Fibroblast of mammary gland (primary cell): ENCODE data around the gene ZNF282.

Experiments used
- DNase-seq: peaks from one replicate; pipeline ENCODE4 v3.0.0-alpha.2; 2010; ENCODE audit warnings: low read depth
- H3K4me3 ChIP-seq: 2 replicates; pipeline ENCODE4 v1.5.1; 2011; ENCODE audit warnings: low read depth, mild to moderate bottlenecking, low read length, moderate library complexity; ENCODE audit not compliant: control insufficient read depth
- TF ChIP-seq, protein P1 (sequence below): conservative IDR thresholded peaks from 2 replicates; pipeline ENCODE4 v1.5.1; 2011; ENCODE audit warnings: low read depth, low read length, inconsistent platforms; ENCODE audit not compliant: control insufficient read depth, insufficient read depth

ZNF282 gene

DNA sequence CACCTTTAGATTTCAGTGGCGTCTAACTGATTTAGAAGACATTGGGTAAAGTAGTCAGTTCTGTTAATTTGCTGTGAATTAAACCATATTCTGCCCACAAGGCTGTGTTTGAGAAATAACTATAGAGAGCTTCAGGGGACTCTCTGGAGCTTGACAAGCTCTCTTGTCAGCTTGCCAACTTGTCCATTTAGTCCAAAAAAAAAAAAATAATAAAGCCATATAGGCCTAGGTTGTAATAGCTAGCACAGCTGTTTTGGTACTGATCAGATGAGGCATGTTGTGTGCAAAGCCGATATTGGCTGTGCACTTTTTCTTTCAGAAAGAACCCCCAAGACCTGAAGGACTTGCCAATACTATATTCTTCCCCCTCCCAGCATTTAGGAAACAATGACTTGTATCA is 20.2 kb upstream of the ZNF282 start:
- DNase-seq = no peak
- H3K4me3 ChIP-seq = no peak overlapping the region
- TF ChIP-seq, protein P1, sequence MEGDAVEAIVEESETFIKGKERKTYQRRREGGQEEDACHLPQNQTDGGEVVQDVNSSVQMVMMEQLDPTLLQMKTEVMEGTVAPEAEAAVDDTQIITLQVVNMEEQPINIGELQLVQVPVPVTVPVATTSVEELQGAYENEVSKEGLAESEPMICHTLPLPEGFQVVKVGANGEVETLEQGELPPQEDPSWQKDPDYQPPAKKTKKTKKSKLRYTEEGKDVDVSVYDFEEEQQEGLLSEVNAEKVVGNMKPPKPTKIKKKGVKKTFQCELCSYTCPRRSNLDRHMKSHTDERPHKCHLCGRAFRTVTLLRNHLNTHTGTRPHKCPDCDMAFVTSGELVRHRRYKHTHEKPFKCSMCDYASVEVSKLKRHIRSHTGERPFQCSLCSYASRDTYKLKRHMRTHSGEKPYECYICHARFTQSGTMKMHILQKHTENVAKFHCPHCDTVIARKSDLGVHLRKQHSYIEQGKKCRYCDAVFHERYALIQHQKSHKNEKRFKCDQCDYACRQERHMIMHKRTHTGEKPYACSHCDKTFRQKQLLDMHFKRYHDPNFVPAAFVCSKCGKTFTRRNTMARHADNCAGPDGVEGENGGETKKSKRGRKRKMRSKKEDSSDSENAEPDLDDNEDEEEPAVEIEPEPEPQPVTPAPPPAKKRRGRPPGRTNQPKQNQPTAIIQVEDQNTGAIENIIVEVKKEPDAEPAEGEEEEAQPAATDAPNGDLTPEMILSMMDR = no peak

DNA sequence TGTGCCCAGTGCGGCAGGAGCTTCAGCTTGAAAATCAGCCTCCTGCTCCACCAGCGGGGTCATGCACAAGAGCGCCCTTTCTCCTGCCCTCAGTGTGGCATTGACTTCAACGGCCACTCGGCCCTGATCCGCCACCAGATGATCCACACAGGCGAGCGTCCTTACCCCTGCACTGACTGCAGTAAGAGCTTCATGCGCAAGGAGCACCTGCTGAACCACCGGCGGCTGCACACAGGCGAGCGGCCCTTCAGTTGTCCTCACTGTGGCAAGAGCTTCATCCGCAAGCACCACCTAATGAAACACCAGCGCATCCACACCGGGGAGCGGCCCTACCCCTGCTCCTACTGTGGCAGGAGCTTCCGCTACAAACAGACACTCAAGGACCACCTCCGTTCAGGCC is 16.1 kb upstream of the ZNF282 start:
- TF ChIP-seq, protein P1 = no peak
- H3K4me3 ChIP-seq = no peak overlapping the region
- DNase-seq = no peak

DNA sequence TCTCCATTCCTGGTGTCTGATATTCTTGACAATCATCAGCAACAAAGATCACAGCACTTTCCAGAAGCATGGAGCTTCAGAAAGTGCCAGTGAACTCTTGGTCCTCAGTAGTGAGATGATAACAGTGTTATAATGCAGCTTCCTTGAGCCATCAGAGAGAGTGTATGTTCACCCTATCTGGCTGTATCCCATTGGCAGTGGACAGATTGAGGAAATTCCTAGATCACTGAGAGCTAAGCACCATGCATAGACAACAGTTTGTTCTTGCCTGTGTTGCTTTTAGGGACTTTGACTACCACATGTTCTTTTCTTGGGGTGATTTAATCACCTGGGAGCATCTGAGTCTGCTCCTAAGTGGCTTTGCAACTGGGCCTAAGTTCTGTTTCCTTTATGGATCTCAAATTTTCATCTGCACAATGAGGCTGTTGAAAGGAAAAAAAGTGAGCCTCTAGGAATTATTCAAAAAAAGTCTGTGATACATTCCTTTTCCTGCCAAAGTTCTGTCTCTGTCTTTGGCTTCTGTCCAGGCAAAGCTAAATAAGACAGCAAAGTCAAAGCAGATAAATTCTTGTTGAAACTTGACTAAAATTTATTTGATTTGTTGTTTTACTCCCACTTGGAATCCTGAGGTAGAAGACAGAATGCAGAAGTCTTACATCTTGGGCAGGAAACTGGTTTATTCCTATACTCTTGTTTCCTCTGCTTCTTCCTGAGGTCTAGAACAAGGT is 14.5 kb upstream of the ZNF282 start:
- no peak overlapping the region for H3K4me3 ChIP-seq
- TF ChIP-seq, protein P1 = no peak
- DNase-seq = no peak

DNA sequence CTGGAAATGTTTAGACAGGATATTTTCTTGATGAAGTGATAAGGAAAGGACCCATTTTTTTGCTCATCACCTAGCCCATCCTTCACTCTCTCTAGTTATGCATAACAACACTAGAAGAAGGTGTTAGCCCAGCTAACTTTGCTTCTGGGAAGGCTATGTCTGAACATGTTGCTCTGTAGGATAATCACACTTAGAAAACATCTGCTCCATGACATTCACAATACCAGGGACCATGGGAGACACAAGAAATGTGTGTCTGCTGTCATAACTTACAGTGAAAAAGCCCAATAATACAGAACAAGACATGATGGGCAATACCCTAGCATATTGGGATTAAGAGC is 13.9 kb upstream of the ZNF282 start:
- TF ChIP-seq, protein P1 = no peak
- no peak for DNase-seq

DNA sequence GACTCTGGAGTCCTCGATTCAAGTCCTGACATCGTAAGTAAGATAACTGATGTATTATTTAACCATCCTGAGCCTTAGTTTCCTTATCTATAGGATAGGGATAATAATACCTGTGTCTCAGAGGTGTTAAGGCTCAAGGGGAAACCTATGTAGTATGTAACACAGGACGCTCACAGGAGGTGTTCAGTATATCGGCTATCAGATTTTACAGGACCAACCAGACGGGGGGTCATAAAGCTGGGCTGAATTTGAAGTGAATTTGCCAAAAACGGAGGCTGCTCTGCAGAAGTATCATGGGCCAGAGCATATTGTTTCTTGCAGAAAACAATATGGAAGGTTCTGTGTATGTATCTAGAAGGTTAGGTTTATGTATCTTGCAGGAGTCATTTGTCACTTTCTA is 11.1 kb upstream of the ZNF282 start:
- TF ChIP-seq, protein P1 = no peak
- DNase-seq = no peak
- H3K4me3 ChIP-seq = no peak overlapping the region

More for the DNA sequence above, 13.9 kb upstream of the ZNF282 start:
- no peak overlapping the region for H3K4me3 ChIP-seq

DNA sequence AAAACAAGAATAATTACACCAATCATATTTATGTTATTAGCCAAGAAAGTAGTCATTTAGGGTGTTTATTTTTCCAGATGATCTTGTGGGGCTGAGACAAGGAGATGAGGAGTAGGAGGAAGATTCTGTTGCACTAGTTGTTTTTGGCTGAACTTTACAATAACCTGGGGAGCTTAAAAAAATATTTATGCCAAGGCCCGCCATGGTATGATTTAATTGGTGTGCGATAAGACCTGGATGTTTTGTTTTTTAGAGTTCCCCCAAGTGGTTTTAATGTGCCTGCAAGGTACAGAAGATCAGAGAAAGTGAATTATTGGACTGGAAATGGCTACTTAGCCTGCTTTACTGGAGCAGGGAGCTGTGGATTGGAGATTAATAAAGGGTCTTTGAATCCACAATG is 7.1 kb upstream of the ZNF282 start:
- no peak for DNase-seq
- H3K4me3 ChIP-seq = no peak overlapping the region
- TF ChIP-seq, protein P1 = no peak

DNA sequence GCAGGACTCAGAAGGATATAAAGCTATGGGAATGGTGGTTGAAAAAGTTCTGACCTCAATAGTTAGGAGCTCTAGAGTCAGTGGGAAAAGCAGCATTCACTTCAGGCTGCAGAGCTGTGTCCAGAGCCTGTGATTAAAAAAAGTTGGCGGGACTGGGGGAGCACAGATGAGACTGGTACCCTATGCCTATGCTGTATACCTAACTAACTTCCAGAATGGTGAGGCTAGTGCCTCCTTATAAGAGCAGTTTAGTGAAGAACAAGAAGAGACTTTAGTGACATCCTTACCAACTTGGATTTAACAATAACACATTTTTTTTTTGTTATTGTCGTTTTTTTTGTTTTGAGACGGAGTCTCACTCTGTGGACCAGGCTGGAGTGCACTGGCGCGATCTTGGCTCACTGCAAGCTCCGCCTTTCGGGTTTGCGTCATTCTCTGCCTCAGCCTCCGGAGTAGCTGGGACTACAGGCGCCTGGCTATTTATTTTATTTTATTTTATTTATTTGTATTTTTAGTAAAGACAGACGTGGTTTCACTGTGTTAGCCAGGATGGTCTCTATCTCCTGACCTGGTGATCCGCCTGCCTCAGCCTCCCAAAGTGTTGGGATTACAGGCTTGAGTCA is 6.6 kb upstream of the ZNF282 start:
- DNase-seq = peak; percentile 40
- TF ChIP-seq, protein P1 = no peak
- H3K4me3 ChIP-seq = peak overlapping the region; percentile 4
